K562 (cell line): ENCODE data around the gene C19orf12. TPM values are rescaled to one million over a fixed set of nuclear protein-coding genes. Genes with fewer than 3 reads are reported as not detected.

Experiments
- ATAC-seq: fragments of 200-7000 bp; cut with Tn5 transposase; 3 replicates; pipeline ENCODE4 v1.9.1; 2020; ENCODE audit warnings: moderate library complexity
- BruUV-seq: library from RNA; stranded (reverse); fragments of 400-500 nt; replicated peaks from 2 replicates; lab custom pipeline; 2021; lab: Mats Ljungman, UMichigan
- CTCF ChIA-PET: fragments of 300-600 bp; formaldehyde crosslinking; extraction: SDS; loops from one replicate; lab custom pipeline; 2021; ENCODE audit warnings: low intra/inter-chr PET ratio; lab: Yijun Ruan, JAX
- POLR2A ChIA-PET: fragments of 300-600, 350-650 bp; sonication (Branson Sonifier 250); formaldehyde crosslinking; extraction: SDS; loops from one replicate; lab custom pipeline; 2021; ENCODE audit warnings: antibody characterized with exemption, inconsistent platforms; lab: Yijun Ruan, JAX
- DNase-seq, 4 experiments: peaks; one replicate each; pipeline versions ENCODE4 v3.0.0 to v3.0.0-alpha.2; 2011 to 2018; ENCODE audit warnings: low spot score in 3 of 4, mixed read lengths in 3 of 4; ENCODE audit errors: extremely low read depth in 1 of 4
- FAIRE-seq: peaks from 2 replicates; lab custom pipeline; 2011; peaks lifted over from hg19 to GRCh38; lab: Jason Lieb, UNC
- H2AFZ ChIP-seq: 2 replicates; pipeline ENCODE4 v1.6.0; 2011; ENCODE audit warnings: low read depth, low read length, control low read depth, inconsistent platforms
- H3K27ac ChIP-seq: fragments of 200-600 bp; 3 replicates; pipeline ENCODE4 v1.8.0; 2011; ENCODE audit warnings: low read depth, mild to moderate bottlenecking, control low read depth, inconsistent platforms, low read length, moderate library complexity, mixed read lengths; ENCODE audit errors: extremely low read depth
- H3K27me3 ChIP-seq, 2 experiments: fragments of 300-600 bp in 1 of 2; 2 replicates in 1 of 2; 3 replicates in 1 of 2; pipeline versions ENCODE4 v1.6.0 to v1.8.0; 2011; ENCODE audit warnings: inconsistent platforms in 2 of 2, low read length in 2 of 2, mild to moderate bottlenecking in 1 of 2, mixed read lengths in 1 of 2, moderate library complexity in 1 of 2; ENCODE audit not compliant: control insufficient read depth in 2 of 2, insufficient read depth in 2 of 2
- H3K36me3 ChIP-seq: fragments of 300-600 bp; 3 replicates; pipeline ENCODE4 v1.8.0; 2011; ENCODE audit warnings: mild to moderate bottlenecking, low read length, inconsistent platforms; ENCODE audit not compliant: control insufficient read depth, insufficient read depth
- H3K4me1 ChIP-seq, 2 experiments: fragments of 200-600 bp in 1 of 2; replicated peaks in 1 of 2; 2 replicates in 1 of 2; 3 replicates in 1 of 2; pipeline versions ENCODE4 v1.5.1 to v1.8.0; 2011; ENCODE audit warnings: inconsistent platforms in 2 of 2, low read length in 2 of 2, mild to moderate bottlenecking in 1 of 2, mixed read lengths in 1 of 2, moderate library complexity in 1 of 2; ENCODE audit not compliant: control insufficient read depth in 2 of 2, insufficient read depth in 2 of 2
- H3K4me2 ChIP-seq: 2 replicates; pipeline ENCODE4 v1.6.1; 2011; ENCODE audit warnings: low read length, control low read depth, inconsistent platforms, mixed read lengths; ENCODE audit not compliant: insufficient read depth
- H3K4me3 ChIP-seq: fragments of 200-600 bp; sonication (generic), shearing (Covaris generic); 2 replicates; pipeline ENCODE4 v1.5.1; 2016; ENCODE audit warnings: control low read depth, inconsistent platforms
- H3K79me2 ChIP-seq: fragments of 200-600 bp; 3 replicates; pipeline ENCODE4 v1.8.0; 2011; ENCODE audit warnings: low read length, inconsistent platforms; ENCODE audit not compliant: control insufficient read depth, insufficient read depth
- H3K9ac ChIP-seq, 2 experiments: 2 replicates each; pipeline versions ENCODE4 v1.6.0 to v1.6.1; 2011; ENCODE audit warnings: low read depth in 2 of 2, low read length in 2 of 2, control low read depth in 1 of 2, inconsistent platforms in 1 of 2, mild to moderate bottlenecking in 1 of 2, mixed read lengths in 1 of 2; ENCODE audit not compliant: insufficient read depth in 1 of 2
- H3K9me1 ChIP-seq: one replicate; pipeline ENCODE4 v1.6.0; 2011; ENCODE audit warnings: inconsistent platforms, mild to moderate bottlenecking, low read length, moderate library complexity; ENCODE audit not compliant: control insufficient read depth, insufficient read depth
- H3K9me3 ChIP-seq: replicated peaks from 2 replicates; pipeline ENCODE4 v1.5.1; 2011; ENCODE audit warnings: low read depth, low read length, inconsistent platforms; ENCODE audit not compliant: control insufficient read depth, insufficient read depth
- H4K20me1 ChIP-seq: replicated peaks from 2 replicates; pipeline ENCODE4 v1.6.1; 2011; ENCODE audit warnings: low read length, inconsistent platforms, mixed read lengths; ENCODE audit not compliant: control insufficient read depth, insufficient read depth
- MYNN ChIP-seq, 2 experiments: sonication (generic); formaldehyde crosslinking in 1 of 2; IDR thresholded peaks; 2 replicates each; pipeline versions ENCODE4 v1.5.0 to v1.6.1; 2016 to 2020; ENCODE audit warnings: antibody characterized with exemption in 1 of 2, missing genetic modification reagents in 1 of 2
- POLR2G ChIP-seq: fragments of 200-400 bp; formaldehyde crosslinking; IDR thresholded peaks from 2 replicates; pipeline ENCODE4 v1.6.1; 2017; ENCODE audit warnings: low read depth, mild to moderate bottlenecking, antibody characterized with exemption, low read length, moderate library complexity
- ZNF561 ChIP-seq: fragments of 450-650 bp; formaldehyde crosslinking; conservative IDR thresholded peaks from 2 replicates; pipeline ENCODE4 v1.4.0; 2020; ENCODE audit warnings: mild to moderate bottlenecking, moderate library complexity
- ZNF785 ChIP-seq: fragments of 250-450 bp; sonication (Bioruptor Pico); IDR thresholded peaks from 2 replicates; pipeline ENCODE4 v1.4.0; 2020; ENCODE audit warnings: mild to moderate bottlenecking
- WGBS: fragments of 100-300 bp; shearing (Covaris generic); methylation state at CpG from one replicate; pipeline ENCODE4 v1.1.6; 2016; ENCODE audit warnings: low coverage, mixed read lengths; ENCODE audit not compliant: insufficient coverage; ENCODE audit errors: missing lambda C conversion rate; 5-methylcytosine and 5-hydroxymethylcytosine counted together
- in situ Hi-C: fragments of 300-500 bp; cut with MboI; formaldehyde crosslinking; loops from 4 replicates; pipeline ENCODE4 v1.15.0; 2018; ENCODE audit warnings: inconsistent platforms, mixed read lengths
- intact Hi-C: fragments of 100-400 bp; cut with micrococcal nuclease; formaldehyde crosslinking; loops from 2 replicates; pipeline ENCODE4 v1.14.2; 2022
- polyA plus RNA-seq, 8 experiments: library from polyadenylated mRNA; depleted of rRNA in 4 of 8; stranded (reverse) in 5 of 8; unstranded in 3 of 8; fragments of >200 nt; fragmentation: Nextera tagmentation in 2 of 8; fragmentation: Illumina TruSeq in 1 of 8; extraction: Ambion mirVana in 2 of 8; extraction: Trizol in 1 of 8; gene quantifications; 2 replicates each; pipeline versions ENCODE4 v1.2.1 to v1.2.3, GENCODE V29; 2011 to 2014; ENCODE audit warnings: inconsistent platforms in 1 of 8, missing spikeins in 1 of 8
- total RNA-seq, 7 experiments: library from RNA; depleted of rRNA in 6 of 7; stranded (reverse); fragments of >200 nt in 6 of 7; fragmentation: Illumina TruSeq in 2 of 7; extraction: Trizol in 2 of 7; gene quantifications; 2 replicates each; pipeline versions ENCODE4 v1.2.1 to v1.2.3, GENCODE V29; 2011 to 2021; ENCODE audit warnings: low replicate concordance in 1 of 7

C19orf12 gene
- total and polyA plus RNA-seq, 9 of the 15 experiments (the other 6 are each of a cell fraction or from before 2014, with no cell fraction given) = 1.9 to 14.5 (median 10.2) TPM

- no TSS peak for BruUV-seq
- Histone ChIP-seq H3K36me3 (peaks cover 47% of the 10 kb centered on the region; the same call in 2 of the 3 replicates), H3K9ac (no peak overlapping the region), H3K4me1 (peaks cover 16 to 51% of the 10 kb centered on the region in 2 experiments; a peak in 4 of 5 replicates), H3K4me3 (no peak overlapping the region), H3K9me1 (no peaks in the 10 kb centered on the region), H3K27ac (no peak overlapping the region), H3K27me3 (no peaks in the 10 kb centered on the region), H3K4me2 (no peak overlapping the region), H4K20me1 (0 out of 2 replicates have a peak, but pooled peaks cover 4% of the 10 kb centered on the region)
- no peak for FAIRE-seq
- 81% methylated on average over 9 of the region's 11 CpGs for WGBS
- in situ Hi-C loops = no loop called here
- ATAC-seq = no peak
- POLR2A ChIA-PET = interaction anchor here (0.6 to 2.1 kb wide), 5 partner anchors 9 to 489 kb away, joined by 3 to 13 read pairs (median 3); no protein-coding TSS in a partner anchor
- CTCF ChIA-PET = no interaction called here
- 0 out of 2 replicates have a peak, but pooled peaks have one; percentile 7 for TF ChIP-seq POLR2G
- TF ChIP-seq ZNF785 (CRISPR knock-in tag) = no peak
- TF ChIP-seq ZNF561 (CRISPR knock-in tag) = no peak
- no peak for TF ChIP-seq MYNN (IDR thresholded peaks at IDR 0.05)
- TF ChIP-seq MYNN (CRISPR knock-in tag; IDR thresholded peaks at IDR 0.05) = no peak
- TF ChIP-seq, all 486 proteins: peak for 1
- no peak overlapping the region for H2AFZ ChIP-seq
- no peak for DNase-seq
- H3K79me2 ChIP-seq = peaks cover 47% of the 10 kb centered on the region
- intact Hi-C loops = no loop called here
- no peaks in the 10 kb centered on the region for H3K9me3 ChIP-seq
Measured at GRCh38 chr19:29672933-29673336, 42.1 kb downstream of the C19orf12 start.
